CD4-positive, CD25-positive, alpha-beta regulatory T cell (primary cell): ENCODE data around the gene THSD7A. TPM values are rescaled to one million over a fixed set of nuclear protein-coding genes. Genes with fewer than 3 reads are reported as not detected.

Experiments
- ATAC-seq, 2 donors: fragments of 150-1000 bp; cut with Tn5 transposase; one replicate each; pipeline ENCODE4 v1.10.0; 2021; ENCODE audit warnings: low read depth in 2 of 2, moderate number of reproducible peaks in 2 of 2, moderate library complexity in 1 of 2
- DNase-seq, 3 donors: peaks; one replicate each; pipeline versions ENCODE4 v3.0.0 to v3.0.0-alpha.2; 2012 to 2022; ENCODE audit warnings: mixed read lengths in 1 of 3
- H3K27ac ChIP-seq: one replicate; pipeline ENCODE4 v1.7.0; 2013; ENCODE audit warnings: mild to moderate bottlenecking, low read length; ENCODE audit not compliant: insufficient read depth, poor library complexity, severe bottlenecking
- H3K27me3 ChIP-seq: one replicate; pipeline ENCODE4 v1.7.0; 2013; ENCODE audit warnings: low read length; ENCODE audit not compliant: control insufficient read depth, insufficient read depth
- H3K36me3 ChIP-seq: one replicate; pipeline ENCODE4 v1.7.0; 2013; ENCODE audit warnings: mild to moderate bottlenecking, low read length, moderate library complexity; ENCODE audit not compliant: control insufficient read depth, insufficient read depth
- H3K4me1 ChIP-seq: 2 replicates; pipeline ENCODE4 v1.7.0; 2013; ENCODE audit warnings: mild to moderate bottlenecking, low read length; ENCODE audit not compliant: insufficient read depth, control insufficient read depth, poor library complexity, severe bottlenecking
- H3K4me3 ChIP-seq: one replicate; pipeline ENCODE4 v1.7.0; 2013; ENCODE audit warnings: low read depth, mild to moderate bottlenecking, low read length, moderate library complexity
- H3K9me3 ChIP-seq, 2 experiments: 1 replicate in 1 of 2; 2 replicates in 1 of 2; pipeline ENCODE4 v1.7.0; 2013; ENCODE audit warnings: low read length in 2 of 2, mild to moderate bottlenecking in 1 of 2, moderate library complexity in 1 of 2; ENCODE audit not compliant: control insufficient read depth in 2 of 2
- H3K27ac Mint-ChIP-seq, 3 donors: one replicate each; pipeline ENCODE4 v1.8.0; 2020 to 2022; ENCODE audit warnings: mild to moderate bottlenecking in 3 of 3, mixed read lengths in 3 of 3, moderate library complexity in 2 of 3
- H3K27me3 Mint-ChIP-seq: one replicate; pipeline ENCODE4 v1.8.0; 2022; ENCODE audit warnings: mild to moderate bottlenecking, mixed read lengths
- H3K36me3 Mint-ChIP-seq: one replicate; pipeline ENCODE4 v1.8.0; 2020; ENCODE audit warnings: mixed read lengths
- H3K4me1 Mint-ChIP-seq, 4 donors: one replicate each; pipeline ENCODE4 v1.8.0; 2020 to 2022; ENCODE audit warnings: mixed read lengths in 4 of 4, mild to moderate bottlenecking in 1 of 4
- H3K4me3 Mint-ChIP-seq, 4 donors: one replicate each; pipeline ENCODE4 v1.8.0; 2020 to 2022; ENCODE audit warnings: mild to moderate bottlenecking in 4 of 4, mixed read lengths in 4 of 4, moderate library complexity in 3 of 4
- H3K9me3 Mint-ChIP-seq, 7 donors: one replicate each; pipeline ENCODE4 v1.8.0; 2020 to 2022; ENCODE audit warnings: mixed read lengths in 7 of 7, mild to moderate bottlenecking in 3 of 7, moderate library complexity in 2 of 7
- polyA plus RNA-seq, 4 donors: library from polyadenylated mRNA; unstranded; fragments of 300-500 nt; fragmentation: Illumina TruSeq; gene quantifications; one replicate each; pipeline ENCODE4 v1.2.3, GENCODE V29; 2021
- total RNA-seq: library from RNA; stranded (reverse); gene quantifications from one replicate; pipeline ENCODE4 v1.2.3, GENCODE V29; 2022

The THSD7A gene
- total and polyA plus RNA-seq, 5 donors from 2014 or later: 0.02 TPM; not detected in 4

DNA sequence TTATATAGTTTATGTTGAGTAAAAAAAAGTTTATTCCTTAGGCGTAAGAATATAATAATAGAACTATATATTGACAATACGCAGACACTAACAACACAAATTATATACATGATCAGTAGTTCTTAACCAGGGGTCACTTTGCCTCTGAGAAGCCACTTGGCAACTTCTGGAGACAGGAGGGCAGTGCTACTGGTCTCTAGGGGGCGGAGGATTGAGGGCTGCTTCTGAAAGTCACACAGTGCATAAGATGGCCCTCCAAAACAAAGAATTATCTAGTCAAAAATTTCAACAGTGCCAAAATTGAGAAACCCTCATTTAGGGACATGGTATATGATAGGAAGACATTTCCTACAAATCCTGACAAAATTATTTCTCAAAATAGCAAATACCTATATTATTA, 77.1 kb downstream of the THSD7A start:
- H3K4me1 Mint-ChIP-seq: no peaks in the 10 kb centered on the region
- H3K36me3 Mint-ChIP-seq: no peaks in the 10 kb centered on the region
- H3K4me3 ChIP-seq: no peak overlapping the region
- H3K36me3 ChIP-seq: no peaks in the 10 kb centered on the region
- H3K9me3 ChIP-seq: no peaks in the 10 kb centered on the region
- H3K27me3 Mint-ChIP-seq: no peaks in the 10 kb centered on the region
- no peaks in the 10 kb centered on the region for H3K27me3 ChIP-seq
- peaks cover 0 to 6% (median 0%) of the 10 kb centered on the region in 7 donors for H3K9me3 Mint-ChIP-seq
- no peak for ATAC-seq
- DNase-seq: no peak
- H3K27ac ChIP-seq: no peak overlapping the region
- H3K4me1 ChIP-seq: no peaks in the 10 kb centered on the region
- no peak overlapping the region for H3K4me3 Mint-ChIP-seq
- H3K27ac Mint-ChIP-seq: no peak overlapping the region

DNA sequence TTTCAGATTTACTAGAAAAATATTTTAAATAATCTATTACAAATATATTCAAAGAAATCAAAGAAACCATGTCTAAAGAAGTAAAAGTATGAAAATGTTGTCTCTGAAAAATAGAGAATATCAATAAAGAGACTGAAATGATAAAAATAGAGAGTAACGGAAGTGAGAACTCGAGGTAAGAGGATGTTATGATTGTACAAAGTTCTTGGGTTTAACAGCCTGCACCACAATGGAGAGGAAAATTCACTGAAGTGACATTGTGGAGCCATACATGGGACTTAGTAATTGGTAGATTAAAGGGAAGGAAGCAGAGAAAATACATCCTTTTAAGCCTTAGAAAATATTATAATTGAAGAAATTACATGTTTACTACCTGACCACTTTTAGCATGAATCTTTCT, 77.9 kb downstream of the THSD7A start:
- H3K27ac Mint-ChIP-seq: no peak overlapping the region
- no peak overlapping the region for H3K4me3 Mint-ChIP-seq
- H3K36me3 Mint-ChIP-seq: no peaks in the 10 kb centered on the region

DNA sequence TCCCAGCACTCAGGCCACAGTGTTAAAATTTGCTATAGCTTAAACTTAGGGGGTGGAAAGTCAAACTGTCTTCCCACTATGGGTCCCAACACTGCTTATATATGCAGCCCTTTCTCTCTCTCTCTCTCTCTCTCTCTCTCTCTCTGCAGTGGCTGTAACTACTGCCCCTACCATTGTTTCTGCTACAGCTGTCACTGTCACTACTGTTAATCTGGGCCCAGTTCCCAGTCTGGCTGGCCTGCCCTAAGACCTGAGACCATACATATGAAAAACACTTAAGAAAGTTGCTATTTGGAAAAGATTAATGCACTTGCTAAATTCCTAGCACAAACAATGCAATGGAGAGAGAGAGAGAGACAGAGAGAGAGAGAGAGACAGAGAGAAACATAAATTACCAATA, 78.6 kb downstream of the THSD7A start:
- H3K27me3 Mint-ChIP-seq: no peaks in the 10 kb centered on the region
- no peaks in the 10 kb centered on the region for H3K4me1 Mint-ChIP-seq
- H3K27ac Mint-ChIP-seq: no peak overlapping the region
- no peak overlapping the region for H3K4me3 ChIP-seq
- no peaks in the 10 kb centered on the region for H3K27me3 ChIP-seq
- no peaks in the 10 kb centered on the region for H3K4me1 ChIP-seq
- no peaks in the 10 kb centered on the region for H3K9me3 ChIP-seq
- no peaks in the 10 kb centered on the region for H3K36me3 ChIP-seq
- DNase-seq (no peak), ATAC-seq (no peak)
- no peaks in the 10 kb centered on the region for H3K36me3 Mint-ChIP-seq
- H3K9me3 Mint-ChIP-seq: peaks cover 0 to 6% (median 0%) of the 10 kb centered on the region in 7 donors
- H3K27ac ChIP-seq: no peak overlapping the region
- no peak overlapping the region for H3K4me3 Mint-ChIP-seq

More for the DNA sequence above, 77.9 kb downstream of the THSD7A start:
- Mint-ChIP-seq H3K27me3 (no peaks in the 10 kb centered on the region), H3K4me1 (no peaks in the 10 kb centered on the region), H3K9me3 (peaks cover 0 to 6% (median 0%) of the 10 kb centered on the region in 7 donors)
- no peak overlapping the region for H3K27ac ChIP-seq
- no peaks in the 10 kb centered on the region for H3K9me3 ChIP-seq
- H3K27me3 ChIP-seq: no peaks in the 10 kb centered on the region
- no peaks in the 10 kb centered on the region for H3K36me3 ChIP-seq
- ATAC-seq (no peak), DNase-seq (no peak)
- no peak overlapping the region for H3K4me3 ChIP-seq
- no peaks in the 10 kb centered on the region for H3K4me1 ChIP-seq

DNA sequence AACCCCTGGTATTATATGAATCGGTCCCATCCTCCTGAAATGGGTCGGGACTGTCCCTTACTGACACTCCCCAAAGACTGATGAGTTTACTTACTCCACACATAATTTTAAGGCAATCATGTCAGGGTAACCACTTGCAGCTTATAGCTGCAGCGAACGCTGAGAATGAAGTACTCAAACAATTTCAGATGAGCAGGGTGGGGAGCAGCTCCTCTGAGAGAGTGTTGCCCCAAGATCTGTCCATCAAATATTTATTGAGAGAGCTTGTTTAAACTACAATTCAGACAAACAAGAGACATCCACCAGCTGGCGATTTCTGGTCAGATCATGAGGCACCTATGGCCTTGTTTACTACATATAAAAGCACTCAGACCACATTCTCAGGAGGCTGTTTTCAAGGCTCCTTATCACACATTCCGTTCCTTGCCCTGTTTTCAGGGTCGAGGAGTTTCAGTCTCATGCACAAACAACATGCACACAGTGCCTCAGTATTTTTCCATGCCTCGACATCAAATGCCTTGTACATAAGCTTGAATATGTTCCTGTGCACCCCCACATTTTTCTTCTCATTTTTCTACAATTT, 80.1 kb downstream of the THSD7A start:
- H3K9me3 ChIP-seq: no peaks in the 10 kb centered on the region

DNA sequence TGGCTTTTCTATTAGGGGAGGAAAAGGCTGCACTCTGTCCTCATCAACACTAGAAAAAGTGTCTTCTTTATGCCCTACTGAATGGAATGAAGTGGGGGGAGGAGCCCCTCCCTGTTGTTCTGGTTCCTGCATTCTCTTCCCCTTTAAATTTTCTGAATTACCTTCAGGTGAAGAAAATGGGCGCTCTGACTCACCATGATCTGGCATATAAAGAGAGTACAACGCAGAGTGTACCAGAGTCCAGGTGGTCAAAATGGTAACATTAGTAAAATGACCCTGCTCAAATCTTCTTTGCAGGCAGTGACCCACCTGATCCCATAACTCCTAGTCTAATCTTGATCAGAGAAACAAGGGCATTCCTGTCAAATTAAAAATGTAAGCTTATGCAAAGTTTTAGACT, 80.7 kb downstream of the THSD7A start:
- H3K36me3 ChIP-seq: no peaks in the 10 kb centered on the region
- H3K9me3 ChIP-seq: no peaks in the 10 kb centered on the region
- Mint-ChIP-seq H3K4me1 (no peaks in the 10 kb centered on the region), H3K36me3 (no peaks in the 10 kb centered on the region), H3K4me3 (no peak overlapping the region), H3K9me3 (peaks cover 0 to 4% (median 0%) of the 10 kb centered on the region in 7 donors), H3K27ac (no peak overlapping the region), H3K27me3 (no peaks in the 10 kb centered on the region)
- H3K4me3 ChIP-seq: no peak overlapping the region
- no peaks in the 10 kb centered on the region for H3K27me3 ChIP-seq
- H3K27ac ChIP-seq: no peak overlapping the region
- DNase-seq: no peak
- no peaks in the 10 kb centered on the region for H3K4me1 ChIP-seq
- ATAC-seq: no peak

More for the DNA sequence above, 80.1 kb downstream of the THSD7A start:
- no peak overlapping the region for H3K27ac ChIP-seq
- H3K4me3 ChIP-seq: no peak overlapping the region
- H3K27me3 Mint-ChIP-seq: no peaks in the 10 kb centered on the region
- H3K27ac Mint-ChIP-seq: no peak overlapping the region
- no peaks in the 10 kb centered on the region for H3K36me3 ChIP-seq
- no peaks in the 10 kb centered on the region for H3K4me1 Mint-ChIP-seq
- no peaks in the 10 kb centered on the region for H3K4me1 ChIP-seq
- peaks cover 0 to 6% (median 0%) of the 10 kb centered on the region in 7 donors for H3K9me3 Mint-ChIP-seq
- H3K4me3 Mint-ChIP-seq: no peak overlapping the region
- H3K36me3 Mint-ChIP-seq: no peaks in the 10 kb centered on the region
- no peak for ATAC-seq
- no peak for DNase-seq
- no peaks in the 10 kb centered on the region for H3K27me3 ChIP-seq

DNA sequence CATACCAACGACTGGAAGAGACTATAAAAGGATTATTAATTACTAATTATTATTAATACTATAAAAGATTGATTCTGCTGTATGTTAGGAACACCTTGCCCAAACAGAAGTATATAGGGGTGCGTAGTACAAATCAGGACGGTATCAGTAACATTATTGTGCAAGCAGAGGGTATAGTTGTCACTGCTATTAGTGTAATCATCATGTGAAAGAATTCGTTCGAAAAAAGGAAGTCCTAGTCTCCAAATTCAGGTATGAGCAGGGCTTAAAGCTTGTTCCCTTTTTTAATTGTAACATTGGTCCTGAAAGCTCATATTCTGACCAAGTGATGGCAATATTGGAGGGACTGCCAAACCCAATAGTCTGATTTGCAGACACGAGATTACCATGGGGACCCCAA, 81.8 kb downstream of the THSD7A start:
- DNase-seq: no peak
- Mint-ChIP-seq H3K9me3 (peaks cover 0 to 3% (median 0%) of the 10 kb centered on the region in 7 donors), H3K27me3 (no peaks in the 10 kb centered on the region), H3K27ac (no peak overlapping the region), H3K4me3 (no peak overlapping the region), H3K4me1 (no peaks in the 10 kb centered on the region), H3K36me3 (no peaks in the 10 kb centered on the region)
- Histone ChIP-seq H3K27ac (no peak overlapping the region), H3K4me3 (no peak overlapping the region), H3K4me1 (no peaks in the 10 kb centered on the region), H3K9me3 (no peaks in the 10 kb centered on the region), H3K36me3 (no peaks in the 10 kb centered on the region), H3K27me3 (no peaks in the 10 kb centered on the region)
- ATAC-seq: no peak

DNA sequence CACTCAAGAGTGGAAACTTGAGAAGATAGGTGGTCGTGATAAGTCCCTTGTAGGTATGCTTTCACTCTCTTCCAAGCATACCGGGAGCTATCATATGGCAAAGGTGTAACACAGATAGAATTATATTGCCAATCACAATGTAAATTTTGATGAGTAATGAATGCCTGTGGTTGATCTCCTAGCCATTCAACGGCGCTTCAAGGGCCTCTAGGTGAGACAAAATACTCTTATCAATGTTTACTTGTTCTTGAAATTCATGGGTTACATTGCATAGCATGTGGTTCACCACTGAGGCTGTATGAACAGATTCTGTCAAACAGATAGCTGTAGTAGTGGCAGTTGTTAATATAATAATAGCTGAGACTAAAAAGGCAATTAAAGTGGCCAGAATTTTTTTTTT, 82.4 kb downstream of the THSD7A start:
- no peaks in the 10 kb centered on the region for H3K4me1 ChIP-seq
- H3K36me3 Mint-ChIP-seq: no peaks in the 10 kb centered on the region

DNA sequence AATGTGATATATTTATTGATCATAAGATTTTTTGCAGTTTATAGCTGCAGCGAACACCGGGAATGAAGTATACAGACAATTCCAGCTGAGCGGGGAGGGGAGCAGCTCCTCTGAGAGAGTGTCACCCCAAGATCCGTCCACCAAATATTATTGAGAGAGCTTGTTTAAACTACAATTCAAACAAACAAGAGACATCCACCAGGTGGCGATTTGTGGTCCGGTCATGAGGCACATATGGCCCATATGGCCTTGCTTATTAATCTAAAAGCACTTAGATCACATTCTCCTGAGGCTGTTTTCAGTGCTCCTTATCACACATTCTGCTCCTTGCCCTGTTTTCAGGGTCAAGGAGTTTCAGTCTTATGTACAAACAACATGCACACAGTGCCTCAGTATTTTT, 83.1 kb downstream of the THSD7A start:
- Mint-ChIP-seq H3K27me3 (no peaks in the 10 kb centered on the region), H3K4me1 (no peaks in the 10 kb centered on the region), H3K4me3 (no peak overlapping the region), H3K27ac (no peak overlapping the region), H3K9me3 (peaks cover 0 to 3% (median 0%) of the 10 kb centered on the region in 7 donors), H3K36me3 (no peaks in the 10 kb centered on the region)
- H3K36me3 ChIP-seq: no peaks in the 10 kb centered on the region
- no peak for ATAC-seq
- H3K4me1 ChIP-seq: no peaks in the 10 kb centered on the region
- H3K27ac ChIP-seq: no peak overlapping the region
- H3K9me3 ChIP-seq: no peaks in the 10 kb centered on the region
- H3K27me3 ChIP-seq: no peaks in the 10 kb centered on the region
- no peak for DNase-seq
- no peak overlapping the region for H3K4me3 ChIP-seq

More for the DNA sequence above, 82.4 kb downstream of the THSD7A start:
- no peak overlapping the region for H3K4me3 ChIP-seq
- H3K27ac Mint-ChIP-seq: no peak overlapping the region
- H3K27ac ChIP-seq: no peak overlapping the region
- ATAC-seq (no peak), DNase-seq (no peak)
- no peaks in the 10 kb centered on the region for H3K9me3 ChIP-seq
- H3K27me3 ChIP-seq: no peaks in the 10 kb centered on the region
- H3K4me3 Mint-ChIP-seq: no peak overlapping the region
- H3K9me3 Mint-ChIP-seq: peaks cover 0 to 3% (median 0%) of the 10 kb centered on the region in 7 donors
- H3K27me3 Mint-ChIP-seq: no peaks in the 10 kb centered on the region
- H3K36me3 ChIP-seq: no peaks in the 10 kb centered on the region
- H3K4me1 Mint-ChIP-seq: no peaks in the 10 kb centered on the region
